OCI-LY7 (cell line): ENCODE results near the gene GNAI2.

Experiments used
- EZH2phosphoT487 ChIP-seq: fragments of 200-600 bp; sonication (generic); IDR thresholded peaks from 2 replicates; pipeline ENCODE4 v1.6.1; 2018; ENCODE audit warnings: low read depth, borderline replicate concordance, mild to moderate bottlenecking, mixed run types, antibody characterized with exemption, low read length, moderate library complexity, mixed read lengths
- TF ChIP-seq, protein P1 (sequence below): fragments of 200-600 bp; sonication (generic); conservative IDR thresholded peaks from 2 replicates; pipeline ENCODE4 v1.5.1; 2014; ENCODE audit warnings: mild to moderate bottlenecking, antibody characterized with exemption, low read length, moderate library complexity, mixed read lengths

DNA sequence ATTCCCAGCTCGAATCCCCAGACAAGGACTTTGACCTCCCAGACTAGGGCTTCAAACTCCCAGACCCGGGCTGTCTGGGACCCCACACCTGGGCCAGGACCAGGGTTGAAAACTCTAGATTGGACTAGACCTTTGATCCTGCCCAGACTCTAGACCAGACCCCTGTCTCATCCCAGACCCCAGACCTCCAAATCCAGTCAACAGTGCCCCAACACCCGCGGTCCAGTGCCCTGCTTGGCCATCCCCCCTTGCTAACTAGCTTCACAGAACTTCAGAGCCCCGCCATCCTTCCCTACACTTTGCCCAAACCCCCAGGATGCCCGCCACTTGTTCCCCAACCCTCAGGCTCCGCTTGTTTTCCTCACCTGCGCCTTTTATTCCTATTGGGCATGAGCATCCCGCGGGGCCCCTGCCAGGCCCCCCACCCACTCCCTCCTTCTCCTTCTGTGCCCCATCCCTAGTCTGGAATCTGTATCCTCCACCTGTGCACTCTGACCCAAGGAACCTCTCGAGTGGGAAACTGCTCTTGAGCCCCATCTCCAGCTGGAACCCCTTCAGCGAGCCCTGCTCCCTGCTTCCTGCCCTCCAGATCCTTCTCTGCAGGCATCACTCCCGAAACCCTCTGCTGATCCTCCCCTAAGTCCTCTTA is 604 bp downstream of the GNAI2 start:
- TF ChIP-seq, protein P1, sequence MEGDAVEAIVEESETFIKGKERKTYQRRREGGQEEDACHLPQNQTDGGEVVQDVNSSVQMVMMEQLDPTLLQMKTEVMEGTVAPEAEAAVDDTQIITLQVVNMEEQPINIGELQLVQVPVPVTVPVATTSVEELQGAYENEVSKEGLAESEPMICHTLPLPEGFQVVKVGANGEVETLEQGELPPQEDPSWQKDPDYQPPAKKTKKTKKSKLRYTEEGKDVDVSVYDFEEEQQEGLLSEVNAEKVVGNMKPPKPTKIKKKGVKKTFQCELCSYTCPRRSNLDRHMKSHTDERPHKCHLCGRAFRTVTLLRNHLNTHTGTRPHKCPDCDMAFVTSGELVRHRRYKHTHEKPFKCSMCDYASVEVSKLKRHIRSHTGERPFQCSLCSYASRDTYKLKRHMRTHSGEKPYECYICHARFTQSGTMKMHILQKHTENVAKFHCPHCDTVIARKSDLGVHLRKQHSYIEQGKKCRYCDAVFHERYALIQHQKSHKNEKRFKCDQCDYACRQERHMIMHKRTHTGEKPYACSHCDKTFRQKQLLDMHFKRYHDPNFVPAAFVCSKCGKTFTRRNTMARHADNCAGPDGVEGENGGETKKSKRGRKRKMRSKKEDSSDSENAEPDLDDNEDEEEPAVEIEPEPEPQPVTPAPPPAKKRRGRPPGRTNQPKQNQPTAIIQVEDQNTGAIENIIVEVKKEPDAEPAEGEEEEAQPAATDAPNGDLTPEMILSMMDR: no peak
- no peak for TF ChIP-seq EZH2phosphoT487
